ENCODE results near the gene SALL3. TPM values are rescaled to one million over a fixed set of nuclear protein-coding genes. Genes with fewer than 3 reads are reported as not detected.

Gene SALL3
- total RNA-seq, 4 donors from 2014 or later = not detected

DNA sequence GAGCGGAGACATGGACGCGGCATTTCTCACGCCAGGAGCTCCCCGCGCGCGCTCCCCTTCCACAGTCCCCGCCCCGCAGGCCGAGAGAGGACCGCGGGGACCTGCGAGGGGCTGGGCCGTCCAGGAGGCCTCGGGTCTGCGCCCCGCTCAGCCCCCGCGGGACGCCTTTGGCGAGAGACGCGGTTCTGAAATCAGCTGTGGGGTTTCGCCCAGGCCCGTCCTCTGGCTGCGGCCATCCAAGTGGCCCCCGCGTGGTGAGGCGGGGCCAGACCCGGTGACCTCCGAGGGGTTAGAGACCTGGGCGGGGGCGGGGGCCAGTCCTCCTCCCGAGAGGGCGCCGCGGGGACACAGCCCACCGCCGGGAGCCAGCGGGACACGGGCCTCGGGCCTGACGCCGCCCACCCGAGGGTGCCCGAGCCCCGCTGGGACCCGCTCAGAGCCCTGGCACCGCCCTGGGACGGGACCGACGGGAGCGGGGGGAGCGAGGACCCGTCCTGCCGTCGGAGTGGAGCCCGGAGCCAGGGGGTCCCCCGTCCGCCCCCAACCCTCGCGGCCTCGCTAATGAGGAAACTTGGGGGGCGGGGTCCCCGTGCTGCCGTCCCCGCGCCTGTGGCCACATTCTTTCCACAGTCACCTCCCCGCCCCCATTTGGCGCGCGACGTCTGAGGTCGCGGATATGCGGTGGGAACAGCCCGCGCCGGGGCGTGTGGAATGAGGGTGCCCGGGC is 6.1 kb upstream of the SALL3 start:
- H3K4me3 ChIP-seq = peak overlapping the region in 1 of 2 donors; percentile 24
- no CpG with 5 or more reads among the region's 82 CpGs for WGBS, 2 donors (ENCODE audit: low coverage in 1 of 2)
- no peak for TF ChIP-seq POLR2AphosphoS5 (IDR thresholded peaks at IDR 0.05)
- TF ChIP-seq, protein P1, sequence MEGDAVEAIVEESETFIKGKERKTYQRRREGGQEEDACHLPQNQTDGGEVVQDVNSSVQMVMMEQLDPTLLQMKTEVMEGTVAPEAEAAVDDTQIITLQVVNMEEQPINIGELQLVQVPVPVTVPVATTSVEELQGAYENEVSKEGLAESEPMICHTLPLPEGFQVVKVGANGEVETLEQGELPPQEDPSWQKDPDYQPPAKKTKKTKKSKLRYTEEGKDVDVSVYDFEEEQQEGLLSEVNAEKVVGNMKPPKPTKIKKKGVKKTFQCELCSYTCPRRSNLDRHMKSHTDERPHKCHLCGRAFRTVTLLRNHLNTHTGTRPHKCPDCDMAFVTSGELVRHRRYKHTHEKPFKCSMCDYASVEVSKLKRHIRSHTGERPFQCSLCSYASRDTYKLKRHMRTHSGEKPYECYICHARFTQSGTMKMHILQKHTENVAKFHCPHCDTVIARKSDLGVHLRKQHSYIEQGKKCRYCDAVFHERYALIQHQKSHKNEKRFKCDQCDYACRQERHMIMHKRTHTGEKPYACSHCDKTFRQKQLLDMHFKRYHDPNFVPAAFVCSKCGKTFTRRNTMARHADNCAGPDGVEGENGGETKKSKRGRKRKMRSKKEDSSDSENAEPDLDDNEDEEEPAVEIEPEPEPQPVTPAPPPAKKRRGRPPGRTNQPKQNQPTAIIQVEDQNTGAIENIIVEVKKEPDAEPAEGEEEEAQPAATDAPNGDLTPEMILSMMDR (IDR thresholded peaks at IDR 0.05) = no peak
- no peak for TF ChIP-seq EP300 (IDR thresholded peaks at IDR 0.05)
- TF ChIP-seq POLR2A (IDR thresholded peaks at IDR 0.05) = no peak

DNA sequence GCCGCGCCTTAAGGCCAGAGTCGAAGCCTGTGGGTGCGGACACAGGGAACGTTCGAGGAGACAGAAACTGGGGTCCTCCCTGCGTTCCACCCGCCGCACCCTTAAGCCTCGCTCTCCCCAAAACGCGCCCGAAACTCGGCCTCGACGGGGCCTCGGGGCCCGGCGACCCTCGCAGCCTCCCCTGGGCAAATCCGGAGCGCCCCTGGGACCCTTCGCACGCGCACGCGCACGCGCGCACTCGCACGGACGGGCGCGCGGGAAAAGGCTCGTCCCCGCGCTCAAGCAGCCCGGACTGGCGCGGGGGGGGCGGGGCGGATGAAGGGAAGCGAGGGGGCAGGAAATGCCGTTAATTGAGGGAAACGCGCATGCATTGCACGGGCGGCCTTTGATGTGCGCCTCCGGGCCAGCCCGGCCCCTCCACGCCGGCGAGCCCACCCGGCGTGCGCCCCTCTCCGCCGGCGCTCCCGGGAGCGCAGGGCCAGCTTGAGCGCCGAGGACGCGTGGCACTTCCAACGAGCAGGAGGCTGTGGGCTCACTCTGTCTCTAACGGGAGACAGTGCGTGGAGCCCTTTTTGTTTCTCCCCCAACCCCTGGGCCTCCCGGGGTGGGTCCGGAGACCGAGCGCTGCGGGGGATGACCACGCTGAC is 5.4 kb upstream of the SALL3 start:
- WGBS, 2 donors (ENCODE audit: low coverage in 1 of 2) = 0 to 8% methylated on average over 1 to 4 of the region's 77 CpGs
- H3K36me3 ChIP-seq = no peaks in the 10 kb centered on the region
- H3K4me3 ChIP-seq = peak overlapping the region in 1 of 2 donors; percentile 24

More for the DNA sequence above, 6.1 kb upstream of the SALL3 start:
- Histone ChIP-seq H3K27me3 (peaks cover 99% of the 10 kb centered on the region), H3K36me3 (no peaks in the 10 kb centered on the region), H3K9me3 (no peaks in the 10 kb centered on the region), H3K27ac (no peak overlapping the region), H3K4me1 (peaks cover 0 to 22% (median 4%) of the 10 kb centered on the region in 3 donors)
- no peak for ATAC-seq

GRCh38 chr18:78975292-78975691 is 4.3 kb upstream of the SALL3 start:
- H3K36me3 ChIP-seq = no peaks in the 10 kb centered on the region
- H3K27me3 ChIP-seq = peaks cover 97% of the 10 kb centered on the region
- H3K4me3 ChIP-seq = no peak overlapping the region
- no peak overlapping the region for H3K27ac ChIP-seq
- TF ChIP-seq POLR2AphosphoS5 (IDR thresholded peaks at IDR 0.05) = no peak
- no peak for ATAC-seq
- WGBS, 2 donors (ENCODE audit: low coverage in 1 of 2) = 6 to 13% methylated on average over 6 to 7 of the region's 10 CpGs
- H3K4me1 ChIP-seq = peaks cover 0 to 36% (median 5%) of the 10 kb centered on the region in 3 donors
- no peaks in the 10 kb centered on the region for H3K9me3 ChIP-seq

More for the DNA sequence above, 5.4 kb upstream of the SALL3 start:
- Histone ChIP-seq H3K4me1 (peaks cover 0 to 29% (median 4%) of the 10 kb centered on the region in 3 donors), H3K27me3 (peaks cover 99% of the 10 kb centered on the region), H3K27ac (no peak overlapping the region), H3K9me3 (no peaks in the 10 kb centered on the region)
- TF ChIP-seq, protein P1 (IDR thresholded peaks at IDR 0.05) = no peak
- no peak for TF ChIP-seq POLR2A (IDR thresholded peaks at IDR 0.05)
- TF ChIP-seq EP300 (IDR thresholded peaks at IDR 0.05) = no peak
- TF ChIP-seq POLR2AphosphoS5 (IDR thresholded peaks at IDR 0.05) = no peak
- no peak for ATAC-seq

- no peaks in the 10 kb centered on the region for H3K9me3 ChIP-seq
- H3K4me3 ChIP-seq = no peak overlapping the region
- H3K27ac ChIP-seq = no peak overlapping the region
- ATAC-seq = no peak
- H3K4me1 ChIP-seq = peaks cover 0 to 41% (median 10%) of the 10 kb centered on the region in 3 donors
- no peaks in the 10 kb centered on the region for H3K36me3 ChIP-seq
- peaks cover 97% of the 10 kb centered on the region for H3K27me3 ChIP-seq
- TF ChIP-seq EP300 (IDR thresholded peaks at IDR 0.05) (no peak), POLR2AphosphoS5 (IDR thresholded peaks at IDR 0.05) (no peak)
- TF ChIP-seq, protein P1 (IDR thresholded peaks at IDR 0.05) = no peak
- 11 to 14% methylated on average over 3 to 4 of the region's 4 CpGs for WGBS, 2 donors (ENCODE audit: low coverage in 1 of 2)
Measured at GRCh38 chr18:78975699-78976335, 3.8 kb upstream of the SALL3 start.

DNA sequence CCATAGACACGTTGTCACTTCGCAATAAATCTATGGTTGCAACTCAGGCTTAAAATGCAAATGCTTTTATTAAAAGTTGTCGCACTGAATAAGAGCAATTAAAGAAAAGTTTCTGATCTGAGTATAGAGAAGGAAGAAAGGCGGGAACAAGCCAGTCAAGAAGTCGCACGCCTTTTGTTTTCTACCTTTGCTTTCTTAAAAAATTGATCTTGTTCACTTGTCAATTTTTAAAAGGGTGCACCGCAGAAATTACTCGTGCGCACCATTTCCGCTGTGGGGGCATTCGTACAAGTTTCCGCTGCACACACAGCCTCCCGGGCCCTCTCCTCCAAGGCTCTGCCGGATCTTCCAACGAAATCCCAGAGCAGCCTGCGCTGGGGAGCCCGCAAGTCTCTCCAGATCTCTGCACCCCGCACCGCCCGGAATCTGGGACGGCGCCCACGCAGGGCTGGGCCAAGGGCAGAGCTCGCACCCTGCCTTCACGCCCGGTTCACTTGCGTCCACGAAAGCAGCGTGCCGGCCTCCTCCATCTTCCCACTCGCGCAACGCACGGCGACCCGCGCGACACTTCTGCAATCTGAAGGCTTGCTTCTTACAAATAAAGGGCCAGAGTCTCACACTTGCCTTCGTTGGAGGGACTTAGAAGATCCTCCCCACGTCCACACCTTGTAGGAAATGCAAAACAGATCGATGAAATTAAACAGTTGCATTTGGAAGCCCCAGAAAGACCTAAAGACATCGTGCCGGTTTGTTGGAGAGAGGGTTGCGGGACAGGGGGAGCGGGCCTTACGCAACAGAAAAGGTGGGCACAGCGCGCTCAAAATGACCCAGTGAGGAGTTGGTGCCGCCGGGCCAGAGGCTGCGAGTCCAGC is 2.6 kb upstream of the SALL3 start:
- ATAC-seq = no peak
- Histone ChIP-seq H3K36me3 (no peaks in the 10 kb centered on the region), H3K27ac (no peak overlapping the region), H3K9me3 (no peaks in the 10 kb centered on the region), H3K4me1 (peaks cover 0 to 48% (median 14%) of the 10 kb centered on the region in 3 donors), H3K27me3 (peaks cover 97% of the 10 kb centered on the region), H3K4me3 (no peak overlapping the region)
- TF ChIP-seq EP300 (IDR thresholded peaks at IDR 0.05) = no peak
- TF ChIP-seq POLR2A (IDR thresholded peaks at IDR 0.05) = no peak
- TF ChIP-seq, protein P1 (IDR thresholded peaks at IDR 0.05) = no peak
- TF ChIP-seq POLR2AphosphoS5 (IDR thresholded peaks at IDR 0.05) = no peak
- WGBS, 2 donors (ENCODE audit: low coverage in 1 of 2) = 5% methylated on average over 4 to 29 of the region's 51 CpGs

Data from gastroesophageal sphincter (tissue), 4 donors.